ENCODE data around the gene ERRFI1. TPM values are rescaled to one million over a fixed set of nuclear protein-coding genes. Genes with fewer than 3 reads are reported as not detected.

The ERRFI1 gene
- total RNA-seq, 1 experiment from 2014 or later, result 37.2 TPM

DNA sequence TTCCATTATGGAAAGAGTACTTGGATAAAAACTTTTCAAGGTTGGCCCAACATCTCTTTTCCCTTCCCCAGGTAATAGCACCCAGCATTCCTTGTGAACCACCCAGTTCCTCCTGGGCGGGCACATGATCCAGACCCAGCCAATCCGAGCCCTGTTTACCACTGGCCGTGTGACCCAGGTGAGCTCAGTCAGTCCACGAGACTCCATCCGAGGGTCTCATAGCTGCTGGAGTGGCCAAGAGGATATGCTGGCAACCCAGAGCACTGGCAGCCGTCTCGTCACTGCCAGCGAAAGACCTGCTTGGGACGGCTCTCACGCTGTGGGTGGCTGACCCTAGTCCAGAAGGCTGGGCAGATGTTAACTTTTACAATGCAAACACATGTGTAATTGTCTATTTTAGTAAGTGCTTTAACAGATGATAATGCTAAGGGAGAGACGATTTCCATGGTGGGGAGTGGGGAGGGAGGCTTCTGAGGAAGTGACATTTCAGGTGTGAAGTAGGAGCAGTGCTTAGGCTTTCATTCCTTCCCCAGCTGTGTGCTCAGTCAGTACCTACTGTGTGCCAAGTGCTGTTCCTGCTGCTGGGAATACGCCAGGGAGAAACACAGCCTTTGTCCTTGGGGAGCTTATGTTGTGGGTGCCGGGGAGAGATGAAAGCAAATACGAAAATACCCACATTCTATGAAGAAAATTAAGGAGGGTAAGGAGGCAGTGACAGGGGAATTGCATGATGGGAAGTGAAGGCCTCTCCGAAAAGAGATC lies 40.1 kb downstream of the ERRFI1 start:
- DNase-seq, result no peak
- CTCF ChIA-PET, result interaction anchor here (1.8 kb wide), 1 partner anchor 10 kb away, joined by 5 read pairs; no protein-coding TSS in a partner anchor
- Mint-ChIP-seq H3K36me3 (ENCODE audit: insufficient read depth, unreplicated experiment) (peaks cover 79% of the 10 kb centered on the region), H3K27ac (ENCODE audit: unreplicated experiment) (no peak overlapping the region), H3K4me1 (ENCODE audit: low read depth, unreplicated experiment) (peaks cover 14% of the 10 kb centered on the region), H3K4me3 (ENCODE audit: unreplicated experiment) (no peak overlapping the region), H3K9me3 (ENCODE audit: unreplicated experiment) (no peaks in the 10 kb centered on the region), H3K27me3 (ENCODE audit: insufficient read depth, unreplicated experiment) (no peaks in the 10 kb centered on the region)
- H3K4me3 ChIP-seq (ENCODE audit: low read depth, low read length), result no peak overlapping the region
- peaks cover 4% of the 10 kb centered on the region; the same call in 1 of the 2 replicates for H3K36me3 ChIP-seq (ENCODE audit: control insufficient read depth, insufficient read depth, low read length)
- POLR2A ChIA-PET, result no interaction called here
- TF ChIP-seq CTCF (IDR thresholded peaks at IDR 0.05; ENCODE audit: insufficient read depth in 1 of 2, low read depth in 1 of 2, low read length in 1 of 2, severe bottlenecking in 1 of 2, unreplicated experiment in 1 of 2), result no peak
- no peaks in the 10 kb centered on the region for H3K27me3 ChIP-seq (replicated peaks; ENCODE audit: control insufficient read depth, insufficient read depth, low read length)
- intact Hi-C loops (cut with micrococcal nuclease; ENCODE audit: unreplicated experiment), result no loop called here
- H3K9me3 ChIP-seq, result no peaks in the 10 kb centered on the region
- H3K4me1 ChIP-seq, result peaks cover 25% of the 10 kb centered on the region
- no TSS peak for BruUV-seq (replicated peaks)

GRCh38 chr1:7984811-7985210 lies 41.3 kb downstream of the ERRFI1 start:
- TF ChIP-seq CTCF (IDR thresholded peaks at IDR 0.05; ENCODE audit: insufficient read depth in 1 of 2, low read depth in 1 of 2, low read length in 1 of 2, severe bottlenecking in 1 of 2, unreplicated experiment in 1 of 2), result no peak
- Histone ChIP-seq H3K4me1 (peaks cover 25% of the 10 kb centered on the region), H3K36me3 (ENCODE audit: control insufficient read depth, insufficient read depth, low read length) (peaks cover 4% of the 10 kb centered on the region; the same call in 1 of the 2 replicates), H3K4me3 (ENCODE audit: low read depth, low read length) (no peak overlapping the region), H3K9me3 (no peaks in the 10 kb centered on the region), H3K27me3 (replicated peaks; ENCODE audit: control insufficient read depth, insufficient read depth, low read length) (no peaks in the 10 kb centered on the region)
- peaks cover 14% of the 10 kb centered on the region for H3K4me1 Mint-ChIP-seq (ENCODE audit: low read depth, unreplicated experiment)
- no TSS peak for BruUV-seq (replicated peaks)
- H3K36me3 Mint-ChIP-seq (ENCODE audit: insufficient read depth, unreplicated experiment), result peaks cover 84% of the 10 kb centered on the region
- POLR2A ChIA-PET, result no interaction called here
- no peaks in the 10 kb centered on the region for H3K9me3 Mint-ChIP-seq (ENCODE audit: unreplicated experiment)
- no peak for DNase-seq
- H3K27me3 Mint-ChIP-seq (ENCODE audit: insufficient read depth, unreplicated experiment), result no peaks in the 10 kb centered on the region
- intact Hi-C loops (cut with micrococcal nuclease; ENCODE audit: unreplicated experiment), result loop anchor here (5.0 kb wide), 1 partner anchor 42 kb away; the partner anchor contains the start of gene ERRFI1
- H3K27ac Mint-ChIP-seq (ENCODE audit: unreplicated experiment), result no peak overlapping the region
- no peak overlapping the region for H3K4me3 Mint-ChIP-seq (ENCODE audit: unreplicated experiment)
- CTCF ChIA-PET, result interaction anchor here (1.8 kb wide), 1 partner anchor 9 kb away, joined by 5 read pairs; no protein-coding TSS in a partner anchor

DNA sequence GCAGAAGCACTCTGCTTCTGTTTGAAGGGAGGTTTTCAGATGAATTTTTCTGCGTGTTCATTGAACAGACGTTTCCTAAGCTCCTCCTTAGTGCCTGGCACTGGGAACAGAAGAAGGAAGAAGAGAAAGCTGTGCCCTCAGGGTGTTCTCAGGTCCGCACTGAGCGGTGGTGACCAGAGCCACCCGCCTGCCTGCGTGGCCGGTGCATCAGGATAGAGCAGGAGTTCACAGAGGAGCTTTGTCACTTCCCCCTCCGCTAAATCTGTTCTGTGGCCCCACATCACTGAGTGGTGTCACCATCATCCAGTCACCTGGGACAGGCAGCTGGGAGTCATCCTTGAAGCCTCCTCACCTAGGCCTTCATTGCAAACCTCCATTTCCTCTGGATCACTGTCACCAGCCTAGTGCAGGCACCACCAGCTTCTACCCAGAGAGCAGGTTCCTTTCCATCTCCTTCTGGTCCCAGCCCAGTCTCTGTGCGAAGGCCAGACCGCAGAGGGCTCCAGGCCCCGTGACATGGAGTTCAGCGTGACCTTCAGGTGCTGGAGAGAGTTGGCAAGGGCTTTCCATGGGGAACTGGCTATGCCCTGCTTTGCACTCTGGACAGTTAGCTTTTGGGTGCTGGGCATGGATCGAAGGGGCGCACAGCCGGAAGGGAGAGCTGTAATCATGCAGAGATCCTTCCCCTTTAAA lies 42.9 kb downstream of the ERRFI1 start:
- peaks cover 89% of the 10 kb centered on the region for H3K36me3 Mint-ChIP-seq (ENCODE audit: insufficient read depth, unreplicated experiment)
- H3K4me1 ChIP-seq, result peaks cover 11% of the 10 kb centered on the region; the same call in 1 of the 2 replicates
- H3K36me3 ChIP-seq (ENCODE audit: control insufficient read depth, insufficient read depth, low read length), result peaks cover 4% of the 10 kb centered on the region; the same call in 1 of the 2 replicates
- no peak overlapping the region for H3K27ac Mint-ChIP-seq (ENCODE audit: unreplicated experiment)
- BruUV-seq (replicated peaks), result no TSS peak
- no peak for TF ChIP-seq CTCF (IDR thresholded peaks at IDR 0.05; ENCODE audit: insufficient read depth in 1 of 2, low read depth in 1 of 2, low read length in 1 of 2, severe bottlenecking in 1 of 2, unreplicated experiment in 1 of 2)
- no peak overlapping the region for H3K4me3 Mint-ChIP-seq (ENCODE audit: unreplicated experiment)
- no peaks in the 10 kb centered on the region for H3K9me3 ChIP-seq
- DNase-seq, result no peak
- H3K4me1 Mint-ChIP-seq (ENCODE audit: low read depth, unreplicated experiment), result peaks cover 7% of the 10 kb centered on the region
- H3K27me3 ChIP-seq (replicated peaks; ENCODE audit: control insufficient read depth, insufficient read depth, low read length), result no peaks in the 10 kb centered on the region
- POLR2A ChIA-PET, result no interaction called here
- no peaks in the 10 kb centered on the region for H3K9me3 Mint-ChIP-seq (ENCODE audit: unreplicated experiment)
- CTCF ChIA-PET, result interaction anchor here (1.1 to 1.6 kb wide), 3 partner anchors 8 to 333 kb away, joined by 3 to 6 read pairs (median 5); no protein-coding TSS in a partner anchor
- no peaks in the 10 kb centered on the region for H3K27me3 Mint-ChIP-seq (ENCODE audit: insufficient read depth, unreplicated experiment)
- H3K4me3 ChIP-seq (ENCODE audit: low read depth, low read length), result no peak overlapping the region
- intact Hi-C loops (cut with micrococcal nuclease; ENCODE audit: unreplicated experiment), result loop anchor here (2.0 to 5.0 kb wide), 2 partner anchors 44 to 366 kb away; partner anchors contain the start of gene ERRFI1
